Activated naive CD8-positive, alpha-beta T cell treated with anti-CD3 and anti-CD28 coated beads, Interleukin-2, amount 50 U/mL, for 16 hours (primary cell): Measurements from ENCODE around the gene FTH1.
"Not testable (repeated sequence)": the region's sequence is repeated elsewhere in the genome, so short reads cannot be mapped to it uniquely, and the experiment has no call there.

Source experiments
- DNase-seq: peaks from one replicate; pipeline ENCODE4 v3.0.0-alpha.2; 2020; ENCODE audit warnings: low read depth, low spot score

The FTH1 gene

DNA sequence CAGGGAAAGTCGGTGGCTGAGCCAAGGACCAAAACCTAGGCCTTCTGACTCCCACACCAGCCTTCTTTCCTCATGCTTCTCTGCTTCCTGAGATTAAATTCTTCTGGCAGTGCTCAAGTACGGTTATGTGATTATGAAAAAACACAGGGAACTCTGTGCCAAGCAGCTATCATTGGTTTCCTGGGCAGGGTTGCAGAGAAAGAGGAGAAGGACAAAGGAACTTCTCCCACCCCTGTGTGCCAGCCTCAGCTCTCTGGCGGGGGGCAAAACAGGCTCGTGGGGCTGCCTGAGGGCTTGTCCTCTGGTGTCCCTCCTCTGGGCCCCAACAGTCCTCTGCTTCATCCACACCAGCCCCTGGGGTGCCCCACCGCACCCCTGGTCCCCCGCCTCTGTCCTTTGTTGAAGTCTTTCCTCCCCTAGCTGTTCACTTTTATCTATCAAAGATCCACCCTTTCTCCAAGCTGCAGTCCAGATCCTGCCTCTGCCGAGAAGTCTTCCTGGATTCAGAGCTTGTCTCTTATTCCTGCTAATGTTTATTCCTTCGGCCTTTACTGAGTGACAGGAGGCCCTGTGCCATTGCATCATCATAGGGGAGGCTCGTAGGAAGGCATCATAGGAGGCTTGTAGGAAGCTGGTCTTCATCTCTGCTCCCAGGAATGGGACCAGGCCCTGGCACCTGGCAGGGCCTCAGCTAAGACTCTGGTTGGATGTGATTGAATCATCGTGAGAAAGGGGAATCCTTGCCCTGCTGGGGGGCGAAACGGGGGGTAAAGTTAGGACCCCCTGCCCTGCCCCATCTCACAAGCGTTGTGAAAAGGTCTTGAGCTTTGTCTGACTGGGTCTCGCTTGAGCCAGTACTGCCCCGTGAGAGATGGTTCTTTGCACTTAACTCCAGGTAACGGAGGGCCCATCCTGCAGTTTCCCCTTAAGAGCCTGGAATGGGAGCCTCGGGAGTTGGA, 11.5 kb upstream of the FTH1 start:
- DNase-seq = no peak

DNA sequence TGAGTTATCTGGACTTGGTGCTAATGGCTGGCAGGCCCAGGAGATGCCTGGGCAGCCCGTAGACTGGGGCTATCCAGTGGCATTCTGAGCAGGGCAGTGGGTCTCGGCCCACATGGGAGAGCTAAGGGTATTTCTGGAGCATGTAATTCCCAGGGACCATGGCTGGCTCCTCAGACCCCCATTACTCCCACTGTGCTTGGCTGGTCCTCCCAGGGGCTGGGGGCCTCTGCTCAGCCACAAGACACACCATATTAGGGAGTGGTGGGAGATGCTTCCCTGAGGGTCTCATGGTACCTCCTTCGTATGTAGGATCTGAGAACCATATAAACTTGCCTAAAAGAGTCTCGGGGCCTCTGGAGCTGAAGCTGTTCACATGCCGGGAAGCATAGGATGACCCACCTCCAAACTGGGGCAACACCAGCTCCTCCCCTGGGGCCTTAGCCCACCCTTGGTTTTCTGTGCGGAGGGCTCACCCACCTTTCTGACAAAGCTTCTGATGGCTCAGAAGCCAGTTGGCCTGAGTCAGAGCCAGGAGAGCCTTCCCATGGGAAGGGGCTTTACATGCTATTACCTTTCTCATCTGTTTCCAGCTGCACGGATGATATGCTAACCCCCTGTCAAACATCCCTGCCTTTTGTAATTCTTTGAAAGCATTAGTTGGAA, 9.5 kb upstream of the FTH1 start:
- no peak for DNase-seq

DNA sequence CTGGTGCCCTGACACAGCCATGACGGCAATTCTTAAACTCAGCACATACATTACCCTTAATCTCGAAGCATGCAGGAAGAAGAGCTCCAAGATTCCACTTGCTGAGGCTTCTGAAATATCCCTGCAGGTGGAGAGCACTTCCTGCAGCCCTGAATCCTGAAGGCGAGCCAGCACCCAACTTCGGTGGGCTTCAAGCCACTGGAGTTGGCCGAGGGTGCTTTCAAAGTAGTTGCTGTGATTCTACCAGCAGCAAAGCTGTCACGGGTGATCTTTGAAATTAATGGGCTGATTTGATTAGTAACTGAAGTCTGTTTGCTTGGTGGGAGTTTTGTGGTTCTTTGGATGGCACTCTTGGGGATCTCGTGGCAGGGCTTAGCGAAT, 9.0 kb upstream of the FTH1 start:
- no peak for DNase-seq

DNA sequence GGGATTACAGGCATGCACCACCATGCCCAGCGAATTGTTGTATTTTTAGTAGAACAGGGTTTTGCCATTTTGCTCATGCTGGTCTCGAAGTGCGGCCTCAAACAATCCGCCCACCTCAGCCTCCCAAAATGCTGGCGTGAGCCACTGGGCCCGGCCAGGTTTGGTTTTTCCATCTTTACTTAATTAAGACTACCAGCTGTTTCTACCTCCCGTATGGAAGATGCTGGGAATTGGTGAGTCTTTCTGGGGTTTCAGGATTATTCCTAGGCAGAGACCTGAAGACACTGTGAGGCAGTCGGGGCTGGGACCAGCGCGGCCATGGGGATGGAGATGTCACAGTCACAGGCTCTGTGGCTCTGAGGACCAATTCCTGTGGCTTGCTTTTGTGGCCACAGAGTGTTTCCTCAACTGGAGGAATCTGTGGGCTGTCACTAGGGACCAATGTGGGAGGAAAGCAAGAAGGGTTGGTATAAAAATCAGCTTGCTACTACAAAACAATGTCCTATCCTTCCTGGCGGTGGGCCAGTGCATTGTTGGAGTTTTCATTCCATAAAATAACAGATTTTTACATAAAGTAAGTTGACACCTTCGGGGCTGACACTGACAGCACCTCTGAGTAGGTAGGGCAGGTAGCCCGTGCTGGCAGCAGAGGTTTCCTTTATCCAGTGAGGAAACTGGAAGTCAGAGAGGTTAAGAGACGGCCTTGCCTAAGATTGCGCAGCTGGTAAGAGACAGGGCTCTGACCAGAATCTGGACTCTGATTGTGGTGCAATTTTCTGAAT, 8.4 kb upstream of the FTH1 start:
- DNase-seq = no peak

DNA sequence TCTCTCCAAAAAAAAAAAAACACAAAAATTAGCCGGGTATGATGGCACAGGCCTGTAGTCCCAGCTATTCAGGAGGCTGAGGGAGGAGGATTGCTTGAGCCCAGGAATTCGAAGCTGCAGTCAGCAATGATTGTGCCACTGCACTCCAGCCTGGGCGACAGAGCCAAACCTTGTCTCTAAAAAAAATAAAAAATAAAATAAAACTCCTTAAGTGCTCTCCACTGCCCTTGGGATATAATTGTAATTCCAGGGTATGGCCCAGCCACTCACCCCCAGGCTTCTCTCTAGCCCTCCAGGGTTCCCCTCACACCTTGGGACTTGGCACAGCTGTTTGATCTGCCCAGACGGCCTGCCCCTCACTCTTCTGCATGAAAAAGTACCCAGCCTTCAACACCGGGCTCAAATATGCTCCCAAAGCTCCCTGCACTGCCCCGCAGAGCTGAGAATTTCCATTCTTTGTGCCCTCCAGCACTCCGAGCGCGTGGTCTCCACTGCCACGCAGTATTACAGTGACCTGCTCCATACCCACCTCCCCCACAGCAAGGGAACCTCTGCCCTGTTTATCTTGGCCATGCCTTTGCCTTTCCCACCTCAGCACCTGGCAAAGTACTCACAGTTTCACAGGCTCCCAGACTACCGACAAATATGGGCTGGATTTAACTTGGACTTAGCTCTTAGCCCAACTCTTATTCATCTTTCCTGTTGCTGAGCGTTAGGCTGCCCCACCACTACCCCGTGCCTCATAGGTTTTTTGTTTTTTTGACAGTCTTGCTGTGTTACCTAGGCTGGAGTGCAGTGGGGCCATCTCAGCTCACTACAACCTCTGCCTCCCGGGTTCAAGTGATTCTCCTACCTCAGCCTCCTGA, 7.6 kb upstream of the FTH1 start:
- DNase-seq = no peak

DNA sequence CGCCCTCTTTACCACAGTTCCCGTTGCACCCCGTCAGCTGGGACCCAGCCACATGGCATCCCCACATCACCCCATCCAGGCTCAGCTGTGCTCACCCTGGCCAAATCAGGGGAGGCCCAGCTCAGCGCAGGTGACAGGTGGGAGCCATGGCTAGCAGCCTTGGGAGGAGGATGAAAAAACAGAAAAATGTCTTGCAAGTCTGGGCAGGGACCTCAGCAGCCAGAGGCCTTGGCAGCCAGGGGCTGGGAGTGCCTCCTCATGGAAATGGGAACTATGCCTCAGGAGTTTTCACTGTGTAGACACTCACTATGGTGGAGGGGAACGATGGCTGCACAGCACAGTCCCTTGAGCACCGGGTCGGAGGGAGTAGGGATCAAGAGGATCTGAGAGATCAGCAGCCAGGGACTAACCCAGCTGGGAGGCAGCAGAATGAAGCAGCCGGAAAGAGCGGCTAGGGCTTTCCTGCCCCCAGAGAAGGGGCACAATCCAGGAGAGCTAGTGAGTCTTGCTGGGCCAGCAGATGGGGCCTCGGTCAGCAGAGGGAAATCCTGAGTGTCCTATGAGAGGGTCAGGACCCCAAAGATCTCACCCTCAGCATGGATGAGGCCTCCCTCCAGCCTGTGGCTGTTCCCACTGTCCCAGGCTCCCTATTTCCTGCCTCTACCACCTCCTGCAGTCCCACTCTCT, 6.2 kb upstream of the FTH1 start:
- no peak for DNase-seq

DNA sequence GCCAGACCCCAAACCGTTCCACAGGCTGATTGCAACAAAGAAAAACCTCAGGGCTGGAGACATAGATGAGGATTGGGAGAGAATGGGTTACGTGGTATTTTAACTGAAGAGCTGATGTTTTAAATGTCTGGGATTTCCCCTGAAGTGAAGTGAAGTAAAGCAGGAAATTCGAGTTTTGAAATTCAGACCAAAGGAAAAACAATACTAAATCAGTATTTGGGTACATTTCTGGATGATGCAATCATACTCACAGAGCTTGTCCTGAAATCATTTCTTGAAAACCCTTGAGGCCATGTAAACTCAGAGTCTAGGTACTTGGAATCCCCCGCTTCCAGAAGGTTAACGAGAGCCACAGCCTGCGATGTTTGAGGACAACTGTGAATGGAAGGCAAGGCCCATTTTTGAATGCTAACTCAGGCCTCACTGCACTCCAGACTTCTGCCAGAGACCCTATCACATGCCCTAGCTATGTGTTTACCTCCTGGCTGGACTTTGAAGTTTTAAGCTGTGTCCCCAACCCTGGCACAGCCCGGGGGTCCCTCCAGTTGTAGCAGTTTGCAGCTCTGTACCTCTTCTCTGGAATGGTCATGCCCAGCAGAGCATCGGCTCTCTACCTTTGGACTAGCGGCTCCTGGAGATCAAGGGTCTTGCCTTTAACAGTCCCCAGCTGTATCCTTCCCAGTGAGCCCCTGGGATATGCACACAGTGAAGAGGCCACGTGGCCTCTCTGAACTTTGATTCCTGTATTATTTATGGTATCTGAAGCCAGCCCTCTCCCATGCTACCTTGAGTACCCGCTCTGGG, 5.4 kb upstream of the FTH1 start:
- DNase-seq = no peak

DNA sequence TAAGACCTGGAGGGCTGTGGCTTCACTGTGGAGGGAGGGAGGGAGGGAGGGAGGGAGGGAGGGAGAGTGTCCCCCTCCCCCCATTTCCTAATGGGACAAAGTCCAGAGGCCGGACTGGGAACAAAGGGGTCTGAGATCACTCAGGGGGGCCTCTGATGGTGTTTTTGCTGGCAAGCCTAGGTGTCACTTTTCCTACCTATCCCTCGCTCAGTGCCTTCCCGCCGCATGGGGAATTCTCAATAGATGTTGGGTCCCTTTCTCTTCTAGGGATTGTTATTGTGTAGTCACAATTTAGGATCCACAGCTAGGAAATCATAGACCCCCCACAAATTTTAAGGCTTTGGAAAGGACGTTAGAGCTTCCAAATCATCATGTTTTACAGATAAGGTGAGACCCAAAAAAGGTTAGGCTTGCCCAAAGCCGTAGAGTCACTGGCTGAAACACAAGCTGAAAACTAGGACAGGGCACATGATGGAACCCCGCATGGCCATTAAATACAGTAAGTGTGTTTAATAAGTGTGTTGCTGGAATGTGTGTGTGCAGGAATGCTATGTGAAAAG, 4.8 kb upstream of the FTH1 start:
- DNase-seq = no peak

DNA sequence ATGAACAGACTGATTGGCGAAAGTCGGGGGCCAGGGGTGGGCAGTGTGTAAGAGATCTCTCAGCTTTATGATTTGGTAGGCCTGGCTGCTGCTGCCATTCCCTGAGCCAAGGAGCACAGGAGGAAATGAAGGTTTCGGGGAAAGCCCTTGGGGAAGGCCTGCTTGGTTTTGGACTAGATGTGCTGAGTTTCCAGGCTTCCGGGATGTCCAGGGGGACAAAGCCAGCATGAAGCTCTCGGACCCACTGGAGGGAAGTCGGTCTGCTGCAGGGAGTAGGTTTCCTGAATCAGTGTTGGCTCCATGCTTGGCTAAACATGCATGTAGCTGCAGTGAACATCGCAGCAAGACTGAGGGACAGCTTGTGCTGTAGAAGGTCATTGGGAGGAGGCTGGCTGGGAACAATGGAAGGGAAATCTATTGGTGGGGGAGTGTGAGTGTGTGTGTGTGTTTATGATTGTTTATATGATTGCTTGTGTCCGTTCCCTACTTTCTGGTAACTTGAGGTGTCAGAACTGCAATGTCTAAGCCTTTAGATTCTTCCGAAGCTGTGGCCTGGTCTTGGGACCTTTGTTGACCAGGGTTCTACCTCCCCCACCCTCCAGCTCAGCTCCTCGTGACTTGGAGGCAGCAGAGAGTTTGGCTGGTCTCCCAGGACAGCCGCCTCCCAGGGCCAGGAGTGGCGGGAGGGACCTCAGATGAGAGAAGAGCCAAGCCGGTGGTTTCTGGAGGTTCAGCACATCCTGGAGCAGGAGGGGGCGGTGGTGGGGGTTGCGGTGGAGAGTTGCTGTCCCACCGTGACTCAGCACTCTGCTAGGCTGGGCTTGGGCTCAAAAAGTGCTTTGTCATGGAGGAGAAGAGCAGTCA, 4.0 kb upstream of the FTH1 start:
- no peak for DNase-seq

DNA sequence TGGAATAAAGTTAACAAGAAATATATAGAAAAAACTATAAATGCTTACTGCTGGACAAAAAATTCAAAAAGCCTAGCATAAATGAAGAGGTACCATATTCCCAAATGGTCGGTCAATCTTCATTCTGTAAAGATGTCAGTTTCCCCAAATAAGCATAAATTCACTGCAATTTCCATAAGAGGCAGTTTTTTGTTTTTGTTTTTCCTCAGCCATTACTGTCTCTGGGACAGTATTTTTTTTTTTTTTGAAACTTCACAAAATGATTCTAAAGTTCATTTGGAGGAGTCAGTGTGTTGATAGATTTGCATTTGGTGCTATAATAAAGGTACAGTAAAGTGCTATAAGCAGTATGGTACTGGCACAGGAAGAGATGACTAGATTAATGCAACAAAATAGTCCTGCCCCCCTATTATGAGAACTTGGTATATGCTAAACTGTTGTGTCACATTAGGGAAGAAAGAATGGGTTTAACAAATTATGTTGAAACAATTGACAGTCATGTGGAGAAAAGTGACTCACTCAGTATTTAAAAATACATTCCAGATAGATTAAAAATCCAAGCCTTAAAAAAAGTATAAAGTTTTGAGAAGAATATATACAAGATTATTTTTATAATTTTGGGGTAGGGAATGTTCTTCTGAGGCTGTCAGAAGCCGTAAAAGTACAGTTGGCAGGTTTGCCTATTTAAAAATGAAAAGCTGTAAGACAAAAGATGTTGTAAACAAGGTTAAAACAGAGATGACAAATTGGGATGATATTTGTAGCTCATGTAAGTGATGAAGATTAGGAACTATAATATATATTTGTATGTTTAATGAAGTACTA, 2.6 kb upstream of the FTH1 start:
- DNase-seq = no peak

DNA sequence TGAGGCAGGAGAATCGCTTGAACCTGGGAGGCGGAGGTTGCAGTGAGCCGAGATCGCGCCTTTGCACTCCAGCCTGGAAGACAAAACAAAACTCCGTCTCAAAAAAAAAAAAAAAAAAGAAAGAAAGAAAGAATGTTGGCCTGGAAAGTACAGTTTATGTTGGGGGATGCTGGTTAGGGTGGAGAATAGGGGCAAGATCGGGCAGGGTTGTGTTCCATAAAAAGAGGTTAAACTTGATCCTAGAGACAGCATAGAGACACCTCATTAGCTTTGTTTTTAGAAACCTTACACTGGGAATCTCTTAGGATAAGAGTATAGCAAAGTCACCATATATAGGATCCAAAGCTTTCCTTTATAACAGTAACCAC, 1.9 kb upstream of the FTH1 start:
- no peak for DNase-seq

DNA sequence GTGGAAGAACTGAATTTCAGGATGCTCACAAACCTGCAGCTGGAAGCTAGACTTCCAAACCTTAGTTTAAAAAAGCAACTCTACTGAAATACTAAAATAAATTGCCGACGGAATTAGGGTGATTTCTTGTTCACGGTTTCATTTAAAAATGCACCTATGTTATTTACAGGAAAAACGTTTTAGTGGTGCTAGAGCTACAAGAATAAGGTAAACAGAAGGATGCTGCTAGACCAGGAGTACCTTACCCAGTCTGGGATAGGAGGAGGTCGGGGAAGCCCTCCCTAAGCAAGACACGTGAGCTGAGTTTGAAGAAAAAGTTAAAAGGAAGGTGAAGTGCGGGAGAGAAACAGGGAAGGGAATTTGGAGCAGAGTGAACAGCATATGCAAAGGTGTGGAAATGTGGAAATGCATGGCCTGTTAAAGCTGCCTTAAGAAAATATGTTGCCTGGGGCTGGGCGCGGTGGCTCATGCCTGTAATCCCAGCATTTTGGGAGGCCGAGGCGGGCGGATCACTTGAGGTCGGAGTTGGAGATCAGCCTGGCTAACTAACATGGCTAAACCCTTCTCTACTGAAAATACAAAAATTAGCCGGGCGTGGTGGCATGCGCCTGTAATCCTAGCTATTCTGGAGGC, 1.4 kb upstream of the FTH1 start:
- no peak for DNase-seq

DNA sequence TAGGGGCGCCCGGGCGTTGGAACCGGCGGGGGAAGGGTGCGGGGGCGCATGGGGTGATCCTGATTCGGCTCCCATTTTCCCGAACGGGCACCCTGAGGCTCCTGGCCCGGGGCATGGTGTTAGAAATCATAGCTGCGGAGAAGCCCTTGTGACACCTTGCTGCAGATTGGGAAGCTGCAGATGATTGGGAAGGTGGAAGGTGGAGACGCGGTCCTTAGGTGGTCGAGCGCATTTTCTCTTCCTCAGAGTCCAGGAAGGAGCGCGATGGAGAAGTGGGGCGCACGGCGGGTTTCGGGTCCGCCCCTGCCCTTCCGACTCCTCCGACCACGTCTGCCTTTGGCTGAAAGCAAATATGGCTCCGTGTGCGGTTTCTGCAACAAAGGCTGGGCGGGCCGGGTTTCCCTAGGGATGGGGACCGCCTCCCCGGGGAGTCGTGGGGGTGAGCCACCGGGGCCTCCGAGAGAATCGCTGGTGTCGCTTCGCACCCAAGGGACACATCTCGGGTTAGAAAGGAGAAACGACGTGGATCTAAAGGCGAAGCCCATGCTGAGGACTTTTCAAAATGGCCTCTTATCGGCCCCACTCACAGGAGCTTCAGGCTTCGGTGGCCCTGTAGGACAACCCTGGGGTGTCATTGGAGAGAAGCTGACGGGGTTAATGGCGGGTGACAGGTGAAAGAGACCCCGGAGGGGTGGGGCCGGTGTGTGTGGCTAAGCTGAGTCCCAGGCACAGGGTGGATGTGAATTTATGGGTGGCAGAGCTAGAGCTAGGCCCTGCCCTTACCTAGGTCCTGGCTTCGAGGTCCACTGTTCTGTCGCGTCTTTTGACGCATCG, 707 bp upstream of the FTH1 start:
- no peak for DNase-seq

DNA sequence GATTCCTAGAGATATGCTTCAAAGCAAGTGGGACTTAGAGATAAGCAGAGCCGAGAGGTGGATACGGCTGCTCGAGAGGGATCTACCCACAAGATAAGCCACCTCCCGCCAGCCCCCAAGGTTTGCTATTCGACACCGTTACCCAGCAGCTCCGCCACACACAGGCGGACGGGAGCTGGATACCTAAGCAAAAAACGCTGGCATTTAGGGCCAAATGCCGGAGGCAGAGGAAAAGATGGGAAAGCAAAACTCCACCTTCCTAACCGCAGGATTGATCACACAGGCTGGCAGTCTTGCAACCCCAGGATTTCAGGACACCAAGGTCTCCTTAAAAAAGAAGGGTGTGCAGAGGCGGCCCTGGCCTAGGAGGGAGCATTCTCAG, 709 bp downstream of the FTH1 start:
- no peak for DNase-seq

DNA sequence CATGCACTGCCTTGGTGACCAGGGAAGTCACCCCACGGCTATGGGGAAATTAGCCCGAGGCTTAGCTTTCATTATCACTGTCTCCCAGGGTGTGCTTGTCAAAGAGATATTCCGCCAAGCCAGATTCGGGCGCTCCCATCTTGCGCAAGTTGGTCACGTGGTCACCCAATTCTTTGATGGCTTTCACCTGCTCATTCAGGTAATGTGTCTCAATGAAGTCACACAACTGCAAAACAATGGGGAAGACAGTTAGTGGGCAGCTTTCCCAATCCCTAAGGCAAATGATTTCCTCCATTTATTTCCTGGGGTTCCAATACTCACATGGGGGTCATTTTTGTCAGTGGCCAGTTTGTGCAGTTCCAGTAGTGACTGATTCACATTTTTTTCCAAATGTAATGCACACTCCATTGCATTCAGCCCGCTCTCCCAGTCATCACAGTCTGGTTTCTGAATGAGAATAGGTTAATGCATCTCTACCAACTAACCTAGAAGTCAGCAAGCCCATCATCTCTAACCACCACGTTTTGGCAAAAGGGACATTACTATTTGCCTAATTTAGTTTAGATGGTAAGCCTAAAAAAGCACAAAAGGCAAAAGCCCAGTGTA, 2.7 kb downstream of the FTH1 start:
- not testable (repeated sequence) for DNase-seq

DNA sequence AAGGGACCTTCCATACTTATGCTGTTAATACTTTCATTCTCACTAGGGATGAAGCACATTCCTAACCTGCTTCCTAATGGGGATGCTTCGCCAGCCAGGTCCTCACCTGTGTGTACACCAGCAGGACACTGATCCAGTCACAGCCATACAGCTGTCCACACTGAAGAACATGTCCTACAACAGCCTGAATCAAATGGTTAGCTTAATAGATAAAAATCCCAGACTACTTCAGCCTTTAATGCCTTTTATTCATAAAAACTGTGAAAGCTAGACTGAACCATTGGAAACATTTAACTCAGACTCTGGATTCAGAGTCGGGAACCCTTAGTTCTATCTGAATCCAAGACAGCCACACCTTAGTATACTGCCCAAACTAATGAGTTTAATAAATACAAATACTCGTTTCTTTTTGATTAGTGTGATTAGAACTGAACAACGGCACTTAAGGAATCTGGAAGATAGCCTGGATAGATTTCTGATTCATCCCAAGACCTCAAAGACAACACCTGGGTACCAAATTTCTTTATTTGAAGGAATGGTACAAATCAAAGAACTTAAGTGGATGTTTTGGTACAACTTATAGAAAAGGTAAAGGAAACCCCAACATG, 3.3 kb downstream of the FTH1 start:
- DNase-seq = no peak
